OCI-LY1 (cell line): ENCODE measurements around the gene COLGALT1.

ENCODE experiments used
- EZH2 ChIP-seq: fragments of 200-600 bp; sonication (generic), shearing (Covaris generic); IDR thresholded peaks from 2 replicates; pipeline ENCODE4 v1.8.0; 2017; ENCODE audit warnings: borderline replicate concordance, mixed run types, mild to moderate bottlenecking, antibody characterized with exemption, low read length, moderate library complexity, mixed read lengths
- TF ChIP-seq, protein P1 (sequence below): fragments of 200-600 bp; sonication (generic), shearing (Covaris generic); IDR thresholded peaks from 2 replicates; pipeline ENCODE4 v1.5.1; 2017; ENCODE audit warnings: mild to moderate bottlenecking, antibody characterized with exemption, low read length, moderate library complexity, mixed read lengths

DNA sequence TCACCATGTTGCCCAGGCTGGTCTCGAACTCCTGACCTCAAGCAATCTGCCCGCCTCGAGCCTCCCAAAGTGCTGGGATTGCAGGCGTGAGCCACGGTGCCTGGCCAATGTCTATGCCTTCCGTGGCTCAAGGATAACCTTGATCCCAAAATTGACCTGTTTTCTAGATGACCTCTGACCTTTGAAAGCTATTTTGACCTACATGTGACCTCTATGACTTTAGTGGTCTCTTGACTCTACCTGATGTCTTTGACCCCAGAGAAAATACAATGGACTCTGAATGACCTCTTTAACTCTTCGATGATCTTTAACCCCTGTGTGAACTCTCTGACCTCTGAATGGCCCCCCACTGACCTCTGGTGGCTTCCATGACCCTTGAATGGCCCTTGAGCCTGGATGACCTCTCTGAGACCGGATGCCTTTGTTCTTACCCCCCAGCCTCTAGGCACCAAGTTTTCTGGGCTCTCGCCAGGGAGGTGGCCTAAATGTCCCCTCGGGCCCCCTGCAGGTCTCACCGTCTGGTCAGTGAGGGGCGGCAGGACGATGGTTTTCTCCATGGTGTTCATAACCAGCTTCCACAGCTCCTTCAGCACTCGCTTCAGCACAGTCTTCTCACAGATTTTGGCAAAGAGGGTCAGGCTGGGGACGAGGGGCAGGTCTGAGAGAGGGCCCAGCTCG is 69.0 kb downstream of the COLGALT1 start:
- TF ChIP-seq, protein P1, sequence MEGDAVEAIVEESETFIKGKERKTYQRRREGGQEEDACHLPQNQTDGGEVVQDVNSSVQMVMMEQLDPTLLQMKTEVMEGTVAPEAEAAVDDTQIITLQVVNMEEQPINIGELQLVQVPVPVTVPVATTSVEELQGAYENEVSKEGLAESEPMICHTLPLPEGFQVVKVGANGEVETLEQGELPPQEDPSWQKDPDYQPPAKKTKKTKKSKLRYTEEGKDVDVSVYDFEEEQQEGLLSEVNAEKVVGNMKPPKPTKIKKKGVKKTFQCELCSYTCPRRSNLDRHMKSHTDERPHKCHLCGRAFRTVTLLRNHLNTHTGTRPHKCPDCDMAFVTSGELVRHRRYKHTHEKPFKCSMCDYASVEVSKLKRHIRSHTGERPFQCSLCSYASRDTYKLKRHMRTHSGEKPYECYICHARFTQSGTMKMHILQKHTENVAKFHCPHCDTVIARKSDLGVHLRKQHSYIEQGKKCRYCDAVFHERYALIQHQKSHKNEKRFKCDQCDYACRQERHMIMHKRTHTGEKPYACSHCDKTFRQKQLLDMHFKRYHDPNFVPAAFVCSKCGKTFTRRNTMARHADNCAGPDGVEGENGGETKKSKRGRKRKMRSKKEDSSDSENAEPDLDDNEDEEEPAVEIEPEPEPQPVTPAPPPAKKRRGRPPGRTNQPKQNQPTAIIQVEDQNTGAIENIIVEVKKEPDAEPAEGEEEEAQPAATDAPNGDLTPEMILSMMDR: no peak
- TF ChIP-seq EZH2: no peak
